Measurements from ENCODE around the gene ZNF483. TPM values are rescaled to one million over a fixed set of nuclear protein-coding genes. Genes with fewer than 3 reads are reported as not detected.
A peak's percentile ranks its signal among the peaks of the same experiment; 100 is the strongest.
"Not testable (repeated sequence)": the region's sequence is repeated elsewhere in the genome, so short reads cannot be mapped to it uniquely, and the experiment has no call there.

The ZNF483 gene
- total RNA-seq, 1 experiment from 2014 or later, result 3.1 TPM

DNA sequence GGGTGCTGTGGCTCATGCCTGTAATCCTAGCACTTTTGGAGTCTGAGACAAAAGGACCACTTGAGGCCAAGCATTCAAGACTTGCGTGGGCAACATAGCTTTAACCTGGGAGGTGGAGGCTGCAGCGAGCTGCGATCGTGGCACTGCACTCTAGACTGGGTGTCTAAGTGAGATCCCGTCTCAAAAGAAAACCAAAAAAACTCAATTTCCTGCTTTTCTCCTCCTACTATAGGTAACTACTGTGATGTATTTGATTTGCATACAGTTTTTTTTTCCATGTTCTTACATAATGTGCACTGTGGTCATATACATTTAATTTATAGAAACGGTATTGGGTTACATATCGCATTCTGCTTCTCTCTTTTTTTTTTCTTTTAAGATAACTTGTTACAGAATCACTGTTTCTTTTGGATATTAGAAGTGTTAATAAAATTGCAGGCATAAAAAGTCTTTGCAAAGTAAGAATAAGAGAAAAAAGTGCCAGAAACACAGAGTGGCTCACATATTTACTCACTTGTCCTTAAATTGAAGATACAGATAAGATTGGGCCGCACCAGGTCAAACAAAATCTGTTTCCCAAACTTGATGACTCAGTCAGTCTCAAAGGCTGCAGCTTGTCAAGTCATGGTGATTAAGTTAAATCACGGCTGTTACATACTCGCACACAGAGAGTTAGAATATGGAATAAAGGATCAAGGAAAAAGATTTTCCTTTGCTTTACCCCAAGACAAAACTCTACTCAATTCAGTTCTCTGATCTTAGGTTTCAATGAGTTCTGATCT, 76.4 kb downstream of the ZNF483 start:
- in situ Hi-C loops (cut with HindIII; ENCODE audit: low pct_unique_long_range_greater_than_20kb, low sequenced_read_pairs), result no loop called here
- DNase-seq (ENCODE audit: low read depth), result peak; percentile 70

DNA sequence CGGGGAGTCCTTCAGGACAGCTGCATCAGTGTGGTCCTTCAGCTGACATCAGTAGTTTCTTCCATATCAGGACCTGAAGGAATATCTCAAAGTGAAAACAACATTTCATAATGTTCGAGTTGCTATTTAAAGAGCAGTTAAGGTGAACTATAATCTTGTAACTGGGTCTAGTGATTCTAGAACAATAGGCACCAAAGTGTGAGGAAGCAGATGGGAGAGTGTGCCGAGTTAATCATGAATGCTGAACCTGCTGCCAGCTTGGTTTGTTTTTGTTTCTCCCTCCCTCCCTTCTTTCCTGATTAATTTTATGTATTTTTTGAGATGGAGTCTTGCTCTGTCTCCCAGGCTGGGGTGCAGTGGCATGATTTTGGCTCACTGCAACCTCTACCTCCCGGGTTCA, 78.1 kb downstream of the ZNF483 start:
- in situ Hi-C loops (cut with HindIII; ENCODE audit: low pct_unique_long_range_greater_than_20kb, low sequenced_read_pairs), result no loop called here
- DNase-seq (ENCODE audit: low read depth), result no peak

DNA sequence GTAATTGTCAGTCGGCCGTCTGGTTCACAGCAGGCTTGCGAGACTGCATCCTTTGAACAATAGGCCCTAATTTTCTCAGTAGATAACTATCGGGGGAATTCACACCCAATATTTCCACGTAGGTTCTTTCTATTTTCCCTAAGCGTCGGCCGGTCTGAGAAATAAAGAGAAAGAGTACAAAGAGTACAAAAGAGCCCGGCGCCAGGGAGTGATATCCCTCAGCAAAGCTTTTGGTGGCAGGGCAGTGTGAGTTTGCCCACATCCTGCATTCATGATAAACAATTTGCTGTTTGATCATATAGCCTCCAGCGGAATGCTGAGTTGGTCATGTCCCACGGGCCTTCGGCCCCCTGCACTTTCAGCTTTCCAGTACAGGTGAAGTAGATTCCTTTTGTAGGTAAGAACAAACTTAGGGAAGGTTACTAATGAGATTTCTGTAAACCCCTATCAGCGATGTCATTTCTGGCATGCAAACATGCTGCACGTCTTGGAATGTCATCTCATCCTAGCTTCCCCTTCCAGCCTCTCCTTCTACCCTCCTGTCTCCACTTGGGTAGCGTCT, 79.2 kb downstream of the ZNF483 start:
- in situ Hi-C loops (cut with HindIII; ENCODE audit: low pct_unique_long_range_greater_than_20kb, low sequenced_read_pairs), result no loop called here
- DNase-seq (ENCODE audit: low read depth), result no peak

DNA sequence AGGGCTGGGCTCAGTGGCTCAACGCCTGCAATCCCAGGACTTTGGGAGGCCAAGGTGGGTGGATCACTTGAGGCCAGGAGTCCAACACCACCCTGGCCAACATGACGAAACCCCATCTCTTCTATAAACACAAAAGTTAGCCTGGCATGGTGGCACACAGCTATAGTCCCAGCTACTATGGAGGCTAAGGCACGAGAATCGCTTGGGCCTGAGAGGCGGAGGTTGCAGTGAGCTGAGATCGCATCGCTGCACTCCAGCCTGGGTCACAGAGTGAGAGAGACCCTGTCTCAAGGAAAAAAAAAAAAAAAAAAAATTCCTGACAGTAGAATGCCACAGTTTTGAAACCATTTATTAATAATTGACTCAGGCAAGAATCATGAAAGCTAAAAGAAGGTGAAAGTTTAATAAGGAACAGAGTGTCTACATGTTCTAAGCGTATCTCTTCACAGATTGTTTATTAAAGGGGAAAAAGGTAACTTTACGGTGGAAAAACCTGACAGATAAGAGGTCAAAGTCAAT, 80.1 kb downstream of the ZNF483 start:
- in situ Hi-C loops (cut with HindIII; ENCODE audit: low pct_unique_long_range_greater_than_20kb, low sequenced_read_pairs), result no loop called here
- DNase-seq (ENCODE audit: low read depth), result peak; percentile 59

DNA sequence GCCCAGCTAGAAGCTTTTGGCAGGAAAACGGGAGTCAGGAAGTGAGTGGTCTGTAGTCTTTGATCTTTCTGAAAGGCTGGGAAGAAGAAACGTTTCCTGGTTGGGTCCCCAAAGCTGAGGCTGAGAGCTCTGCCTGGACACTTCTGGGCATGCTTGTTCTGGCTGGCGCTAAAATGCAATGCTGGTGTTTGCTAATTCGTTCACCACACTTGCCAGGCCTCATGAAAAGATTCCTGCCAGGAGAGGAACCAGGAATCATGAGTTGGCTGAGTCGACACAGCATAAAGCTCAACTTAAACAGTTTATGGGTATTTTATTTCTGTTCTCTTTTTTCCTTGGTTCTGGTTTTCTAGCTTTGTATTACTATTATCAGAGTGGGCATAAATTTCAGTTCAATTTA, 85.2 kb downstream of the ZNF483 start:
- in situ Hi-C loops (cut with HindIII; ENCODE audit: low pct_unique_long_range_greater_than_20kb, low sequenced_read_pairs), result no loop called here
- no peak for DNase-seq (ENCODE audit: low read depth)

DNA sequence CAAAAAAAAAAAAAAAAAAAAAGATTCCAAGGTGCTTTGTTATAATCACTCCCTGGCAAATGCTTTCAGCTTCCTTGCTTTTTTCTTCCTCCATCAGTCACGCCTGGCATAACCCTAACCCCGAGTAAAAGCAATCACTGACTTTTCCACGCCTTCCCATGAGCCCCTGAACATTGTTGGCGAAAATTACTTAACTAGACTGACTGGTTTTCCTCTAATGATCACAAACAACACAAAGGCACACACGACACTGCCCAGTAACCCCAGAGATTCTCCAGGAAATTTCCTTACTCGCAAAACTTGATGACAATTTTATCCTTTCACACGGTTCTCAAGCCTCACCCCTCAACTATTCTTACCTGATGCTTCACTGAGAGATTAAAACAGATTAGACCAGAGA, 85.9 kb downstream of the ZNF483 start:
- in situ Hi-C loops (cut with HindIII; ENCODE audit: low pct_unique_long_range_greater_than_20kb, low sequenced_read_pairs), result no loop called here
- no peak for DNase-seq (ENCODE audit: low read depth)

DNA sequence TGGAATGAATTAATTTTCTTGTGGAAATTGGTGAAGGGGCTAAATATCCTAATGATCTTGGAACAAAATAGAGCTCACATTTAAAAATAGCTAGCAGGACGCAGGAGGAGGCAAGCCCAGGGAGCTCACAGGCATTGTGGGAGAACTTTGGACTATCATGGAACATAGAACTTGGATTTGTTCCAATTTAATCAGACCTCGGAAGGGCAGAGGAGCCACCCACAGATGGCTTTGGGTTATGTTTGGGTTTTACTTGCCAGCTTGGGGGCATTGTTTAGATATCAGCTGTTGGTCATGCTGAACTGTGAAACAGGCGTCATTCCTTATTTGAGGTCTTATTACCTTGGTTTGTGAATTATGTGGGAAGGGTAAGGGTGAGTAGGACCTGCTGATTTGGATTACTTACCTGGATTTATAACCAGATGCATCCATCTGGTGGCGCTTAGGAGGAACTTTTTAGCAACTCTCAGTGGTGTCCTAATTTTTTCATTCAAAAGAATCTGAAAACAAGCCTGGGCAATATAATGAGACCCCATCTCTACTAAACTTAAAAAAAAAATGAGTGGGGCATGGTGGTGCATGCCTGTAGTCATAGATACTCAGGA, 88.6 kb downstream of the ZNF483 start:
- no peak for DNase-seq (ENCODE audit: low read depth)
- in situ Hi-C loops (cut with HindIII; ENCODE audit: low pct_unique_long_range_greater_than_20kb, low sequenced_read_pairs), result no loop called here

DNA sequence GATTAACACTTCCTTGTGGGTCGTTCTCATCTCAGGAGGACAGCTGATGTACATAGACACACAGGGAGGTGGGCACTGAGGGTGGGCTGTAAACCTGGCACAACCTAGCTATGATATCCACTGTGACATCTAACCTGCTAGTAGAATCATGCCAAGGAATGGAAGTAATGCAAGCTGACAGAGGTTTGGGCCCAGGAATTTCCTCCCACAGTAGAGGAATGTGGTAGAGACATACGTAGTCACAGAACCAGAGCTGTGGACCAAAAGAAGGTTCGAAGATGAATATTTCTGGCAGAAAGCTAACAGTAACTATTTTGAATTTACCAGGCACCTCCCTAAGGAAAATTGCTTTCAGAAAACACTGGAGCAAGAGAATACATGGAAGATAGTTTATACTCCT, 90.9 kb downstream of the ZNF483 start:
- in situ Hi-C loops (cut with HindIII; ENCODE audit: low pct_unique_long_range_greater_than_20kb, low sequenced_read_pairs), result no loop called here
- no peak for DNase-seq (ENCODE audit: low read depth)

DNA sequence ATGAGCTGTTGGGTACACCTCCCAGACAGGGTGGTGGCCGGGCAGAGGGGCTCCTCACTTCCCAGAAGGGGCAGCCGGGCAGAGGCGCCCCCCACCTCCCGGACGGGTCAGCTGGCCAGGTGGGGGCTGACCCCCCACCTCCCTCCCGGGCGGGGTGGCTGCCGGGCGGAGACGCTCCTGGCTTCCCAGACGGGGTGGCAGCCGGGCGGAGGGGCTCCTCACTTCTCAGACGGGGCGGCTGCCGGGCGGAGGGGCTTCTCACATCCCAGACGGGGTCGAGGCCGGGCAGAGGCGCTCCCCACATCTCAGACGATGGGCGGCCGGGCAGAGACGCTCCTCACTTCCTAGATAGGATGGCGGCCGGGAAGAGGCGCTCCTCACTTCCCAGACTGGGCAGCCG, 92.4 kb downstream of the ZNF483 start:
- in situ Hi-C loops (cut with HindIII; ENCODE audit: low pct_unique_long_range_greater_than_20kb, low sequenced_read_pairs); DNase-seq (ENCODE audit: low read depth): not testable (repeated sequence)

DNA sequence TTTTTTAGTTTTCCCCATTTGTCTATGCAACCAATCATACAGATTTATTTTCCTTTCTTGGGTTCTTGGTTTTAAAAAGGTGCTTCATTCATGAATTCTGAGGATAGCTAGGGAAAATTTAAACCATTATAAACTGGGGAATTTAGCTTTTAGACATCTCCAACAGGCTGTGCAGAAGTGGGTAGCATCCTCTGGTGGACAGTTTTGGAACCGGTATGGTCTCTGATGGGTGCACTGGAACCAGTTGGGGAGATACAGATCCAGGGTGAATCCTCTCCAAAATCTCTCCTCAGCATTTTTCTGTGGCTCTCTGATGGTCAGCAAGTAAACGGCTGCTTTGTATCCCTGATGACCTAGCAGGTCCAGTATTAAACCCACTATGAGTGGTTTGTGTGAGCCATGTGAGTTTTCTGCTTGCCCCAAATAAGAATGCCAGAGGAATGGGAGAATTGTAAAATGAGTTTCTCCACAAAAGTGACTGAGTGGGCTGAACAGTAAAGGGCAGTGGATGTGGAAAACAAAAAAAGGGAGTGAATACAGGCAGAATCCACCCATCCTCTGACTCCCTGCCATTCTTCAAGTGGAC, 97.0 kb downstream of the ZNF483 start:
- DNase-seq (ENCODE audit: low read depth), result no peak
- in situ Hi-C loops (cut with HindIII; ENCODE audit: low pct_unique_long_range_greater_than_20kb, low sequenced_read_pairs), result no loop called here

DNA sequence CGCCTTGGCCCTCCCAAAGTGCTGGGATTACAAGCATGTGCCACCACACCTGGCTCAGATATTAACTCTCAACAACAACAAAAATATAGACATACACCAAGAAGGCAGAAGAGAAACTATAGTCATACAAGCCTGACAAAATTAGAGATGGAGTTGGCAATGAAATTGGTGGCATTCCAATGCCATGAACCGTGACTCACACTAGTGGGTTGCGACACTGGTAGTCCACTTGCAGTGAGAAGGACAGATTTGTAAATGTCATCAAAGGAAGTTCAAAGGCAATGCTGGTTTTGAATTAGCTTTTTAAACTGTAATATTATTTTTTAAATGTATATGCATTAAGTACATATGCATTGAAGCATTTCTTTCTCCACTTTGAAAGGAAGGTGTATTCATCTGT, 97.6 kb downstream of the ZNF483 start:
- DNase-seq (ENCODE audit: low read depth), result peak; percentile 73
- in situ Hi-C loops (cut with HindIII; ENCODE audit: low pct_unique_long_range_greater_than_20kb, low sequenced_read_pairs), result no loop called here

Other genes starting within 250 kb of the ZNF483 start
- not detected in 2 replicates for gene OR2K2, start 195.0 kb upstream of the ZNF483 start, total RNA-seq (2014; rRNA removed; shearing (Covaris generic); ENCODE audit: low replicate concordance)
- 30.5 and 35.4 TPM in 2 replicates for gene ECPAS, start 40.8 kb upstream of the ZNF483 start, total RNA-seq (2014; rRNA removed; shearing (Covaris generic); ENCODE audit: low replicate concordance)
- 95.6 and 116 TPM in 2 replicates for gene PTGR1, start 74.5 kb downstream of the ZNF483 start, total RNA-seq (2014; rRNA removed; shearing (Covaris generic); ENCODE audit: low replicate concordance)
- gene DNAJC25, start 106.2 kb downstream of the ZNF483 start, total RNA-seq (2014; rRNA removed; shearing (Covaris generic); ENCODE audit: low replicate concordance), result 6.2 and 6.8 TPM in 2 replicates
- 78.1 and 89.8 TPM in 2 replicates for gene GNG10, start 136.4 kb downstream of the ZNF483 start, total RNA-seq (2014; rRNA removed; shearing (Covaris generic); ENCODE audit: low replicate concordance)

Measured in Caki2 (cell line).